ENCODE measurements around the gene THBS4.
"Not testable (repeated sequence)": the region's sequence is repeated elsewhere in the genome, so short reads cannot be mapped to it uniquely, and the experiment has no call there.

THBS4 gene

DNA sequence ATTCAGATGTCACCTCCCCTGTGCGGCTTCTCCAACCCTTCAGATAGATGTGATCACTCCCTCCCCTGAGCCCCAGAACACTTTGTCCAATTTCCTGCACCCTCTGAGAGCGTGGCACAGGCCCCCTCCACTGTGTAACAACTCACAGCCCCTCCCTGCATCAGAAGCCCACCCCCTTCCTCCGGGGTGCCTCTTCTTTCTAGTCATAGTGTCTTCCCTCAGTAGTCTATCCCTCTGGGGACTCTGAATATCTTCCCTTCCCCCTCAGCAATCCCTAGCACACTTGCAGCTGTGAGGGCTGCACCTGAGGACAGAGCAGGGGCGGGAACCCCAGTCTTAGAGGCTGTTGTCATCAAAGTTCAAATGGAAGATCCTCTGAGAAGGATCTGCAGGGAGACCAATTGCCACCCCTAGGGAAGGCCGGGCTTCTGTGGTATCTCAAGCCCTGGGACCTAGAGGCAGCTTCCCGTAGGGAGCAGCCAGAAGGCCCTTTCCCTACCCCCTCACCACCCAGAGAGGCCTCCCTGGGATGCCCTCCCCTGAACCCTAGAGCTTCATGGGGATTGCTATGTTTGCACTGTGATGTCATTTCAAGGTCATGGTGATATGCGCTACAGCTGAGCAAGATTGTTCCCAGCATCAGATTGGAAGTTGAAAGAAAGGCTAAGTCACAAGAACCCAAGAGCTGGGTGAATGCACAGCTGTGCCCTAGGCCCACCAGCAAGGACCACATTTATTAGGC is 70.7 kb downstream of the THBS4 start:
- in situ Hi-C loops (cut with HindIII; ENCODE audit: low pct_ligation_motif_present, low sequenced_read_pairs) = no loop called here
- TF ChIP-seq, protein P1, sequence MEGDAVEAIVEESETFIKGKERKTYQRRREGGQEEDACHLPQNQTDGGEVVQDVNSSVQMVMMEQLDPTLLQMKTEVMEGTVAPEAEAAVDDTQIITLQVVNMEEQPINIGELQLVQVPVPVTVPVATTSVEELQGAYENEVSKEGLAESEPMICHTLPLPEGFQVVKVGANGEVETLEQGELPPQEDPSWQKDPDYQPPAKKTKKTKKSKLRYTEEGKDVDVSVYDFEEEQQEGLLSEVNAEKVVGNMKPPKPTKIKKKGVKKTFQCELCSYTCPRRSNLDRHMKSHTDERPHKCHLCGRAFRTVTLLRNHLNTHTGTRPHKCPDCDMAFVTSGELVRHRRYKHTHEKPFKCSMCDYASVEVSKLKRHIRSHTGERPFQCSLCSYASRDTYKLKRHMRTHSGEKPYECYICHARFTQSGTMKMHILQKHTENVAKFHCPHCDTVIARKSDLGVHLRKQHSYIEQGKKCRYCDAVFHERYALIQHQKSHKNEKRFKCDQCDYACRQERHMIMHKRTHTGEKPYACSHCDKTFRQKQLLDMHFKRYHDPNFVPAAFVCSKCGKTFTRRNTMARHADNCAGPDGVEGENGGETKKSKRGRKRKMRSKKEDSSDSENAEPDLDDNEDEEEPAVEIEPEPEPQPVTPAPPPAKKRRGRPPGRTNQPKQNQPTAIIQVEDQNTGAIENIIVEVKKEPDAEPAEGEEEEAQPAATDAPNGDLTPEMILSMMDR (IDR thresholded peaks at IDR 0.05; ENCODE audit: low read depth, low read length, missing control alignments) = no peak
- Histone ChIP-seq H3K4me3 (ENCODE audit: low read depth, low read length) (no peak overlapping the region), H3K27ac (no peak overlapping the region), H3K27me3 (replicated peaks) (no peaks in the 10 kb centered on the region), H3K36me3 (replicated peaks) (no peaks in the 10 kb centered on the region)
- no peak for DNase-seq

DNA sequence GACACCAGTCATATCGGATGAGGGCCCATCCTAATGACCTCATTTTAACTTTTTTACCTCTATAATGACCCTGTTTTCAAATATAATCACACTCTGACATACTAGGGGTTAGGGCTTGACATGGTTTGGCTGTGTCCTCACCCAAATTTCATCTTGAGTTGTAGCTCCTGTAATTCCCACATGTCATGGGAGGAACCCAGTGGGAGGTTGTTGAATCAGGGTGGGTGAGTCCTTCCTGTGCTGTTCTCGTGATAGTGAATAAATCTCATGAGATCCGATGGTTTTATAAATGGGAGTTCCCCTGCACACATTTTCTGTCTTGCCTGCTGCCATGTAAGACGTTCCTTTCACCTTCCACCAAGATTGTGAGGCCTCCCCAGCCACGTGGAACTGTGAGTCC is 71.8 kb downstream of the THBS4 start:
- Histone ChIP-seq H3K36me3 (replicated peaks) (no peaks in the 10 kb centered on the region), H3K27ac (no peak overlapping the region), H3K4me3 (ENCODE audit: low read depth, low read length) (no peak overlapping the region), H3K27me3 (replicated peaks) (no peaks in the 10 kb centered on the region)
- TF ChIP-seq, protein P1 (IDR thresholded peaks at IDR 0.05; ENCODE audit: low read depth, low read length, missing control alignments) = no peak
- in situ Hi-C loops (cut with HindIII; ENCODE audit: low pct_ligation_motif_present, low sequenced_read_pairs) = no loop called here
- no peak for DNase-seq

DNA sequence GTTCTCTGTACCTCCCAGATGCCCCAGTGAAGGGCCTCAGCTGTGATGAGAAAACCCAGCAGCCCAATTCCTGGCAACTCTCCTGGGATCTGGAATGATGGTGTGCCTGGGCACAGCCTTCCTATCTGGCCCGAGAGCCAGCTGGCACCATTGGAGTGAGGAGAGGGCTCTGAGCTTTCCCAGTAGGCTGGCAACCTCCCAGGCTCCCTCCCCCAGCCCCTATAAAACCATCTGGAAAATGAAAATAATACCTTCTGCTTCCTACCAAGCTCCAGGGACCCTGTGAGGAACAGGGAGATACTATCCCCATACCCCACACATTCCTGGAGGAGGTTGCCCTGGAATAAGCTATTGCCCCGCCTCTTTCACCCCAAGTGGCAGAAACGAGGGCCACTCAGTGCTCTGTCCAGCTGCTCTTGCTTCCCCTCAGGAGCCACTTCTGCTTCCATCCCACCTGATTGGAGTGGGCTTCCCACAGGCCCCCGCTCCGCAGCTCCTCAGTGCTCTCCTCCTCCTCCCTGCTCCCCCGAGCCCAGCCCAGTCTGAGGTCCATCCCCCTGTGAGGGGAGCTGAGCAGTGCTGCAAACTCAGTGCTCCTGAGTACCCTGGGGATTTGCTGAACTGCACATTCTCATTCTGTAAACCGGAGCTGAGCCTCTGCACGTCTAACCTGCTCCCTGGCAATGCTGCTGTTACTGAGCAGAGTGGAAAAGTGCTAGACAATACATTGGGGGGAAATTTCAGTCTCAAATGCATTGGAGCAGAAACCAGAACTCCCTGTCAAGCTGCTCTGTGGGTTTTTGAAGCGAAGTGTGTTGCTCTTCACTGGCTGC is 74.7 kb downstream of the THBS4 start:
- Histone ChIP-seq H3K36me3 (replicated peaks) (no peaks in the 10 kb centered on the region), H3K27ac (no peak overlapping the region), H3K4me3 (ENCODE audit: low read depth, low read length) (no peak overlapping the region), H3K27me3 (replicated peaks) (no peaks in the 10 kb centered on the region)
- TF ChIP-seq, protein P1 (IDR thresholded peaks at IDR 0.05; ENCODE audit: low read depth, low read length, missing control alignments) = no peak
- DNase-seq = no peak
- in situ Hi-C loops (cut with HindIII; ENCODE audit: low pct_ligation_motif_present, low sequenced_read_pairs) = no loop called here

- in situ Hi-C loops (cut with HindIII; ENCODE audit: low pct_ligation_motif_present, low sequenced_read_pairs); DNase-seq; H3K36me3 ChIP-seq (replicated peaks); H3K4me3 ChIP-seq (ENCODE audit: low read depth, low read length); H3K27ac ChIP-seq; H3K27me3 ChIP-seq (replicated peaks): not testable (repeated sequence)
Measured at GRCh38 chr5:80111376-80111990, 76.3 kb downstream of the THBS4 start.

DNA sequence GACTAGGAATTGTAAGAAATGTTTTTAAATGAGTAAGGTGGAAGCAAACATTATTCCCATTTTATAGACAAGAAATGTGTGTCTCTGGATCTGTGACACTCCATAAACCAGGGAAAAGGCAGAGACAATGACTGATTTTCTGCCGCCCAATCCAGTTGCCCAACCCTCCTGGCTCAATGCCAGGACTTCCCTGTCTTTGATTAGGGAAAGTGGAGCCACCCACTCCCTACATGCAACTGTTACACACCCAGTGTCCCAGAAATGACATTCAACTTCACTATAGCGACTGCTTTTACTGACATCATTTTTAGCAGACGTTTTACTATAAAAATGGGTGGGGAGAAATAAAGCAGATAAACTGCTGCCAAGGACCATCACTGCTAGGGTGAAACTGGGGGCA is 79.7 kb downstream of the THBS4 start:
- in situ Hi-C loops (cut with HindIII; ENCODE audit: low pct_ligation_motif_present, low sequenced_read_pairs) = no loop called here
- no peak overlapping the region for H3K4me3 ChIP-seq (ENCODE audit: low read depth, low read length)
- H3K36me3 ChIP-seq (replicated peaks) = no peaks in the 10 kb centered on the region
- no peak overlapping the region for H3K27ac ChIP-seq
- H3K27me3 ChIP-seq (replicated peaks) = no peaks in the 10 kb centered on the region
- DNase-seq = no peak
- TF ChIP-seq, protein P1 (IDR thresholded peaks at IDR 0.05; ENCODE audit: low read depth, low read length, missing control alignments) = no peak

DNA sequence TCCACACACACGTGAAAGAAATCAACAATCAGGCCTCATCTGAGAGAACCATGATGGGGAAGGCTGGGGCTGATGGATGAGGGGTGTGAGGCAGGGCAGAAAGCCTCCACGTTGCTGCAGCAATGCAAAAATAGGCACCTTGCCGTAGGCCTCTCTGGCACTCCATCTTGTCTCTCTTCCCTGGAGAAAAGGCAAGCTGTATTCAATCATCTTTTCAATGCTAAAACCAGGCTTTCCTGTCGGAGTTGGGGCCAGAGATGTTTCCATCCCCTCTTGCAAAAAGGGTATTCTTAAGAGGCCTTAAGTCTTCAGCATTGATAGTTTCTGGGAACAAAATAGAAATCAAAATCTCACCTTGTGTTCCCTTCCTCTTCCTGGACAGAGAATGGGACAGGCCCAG is 80.9 kb downstream of the THBS4 start:
- H3K27ac ChIP-seq = no peak overlapping the region
- TF ChIP-seq, protein P1 (IDR thresholded peaks at IDR 0.05; ENCODE audit: low read depth, low read length, missing control alignments) = no peak
- in situ Hi-C loops (cut with HindIII; ENCODE audit: low pct_ligation_motif_present, low sequenced_read_pairs) = no loop called here
- H3K36me3 ChIP-seq (replicated peaks) = no peaks in the 10 kb centered on the region
- H3K4me3 ChIP-seq (ENCODE audit: low read depth, low read length) = no peak overlapping the region
- no peaks in the 10 kb centered on the region for H3K27me3 ChIP-seq (replicated peaks)
- no peak for DNase-seq
